Suprapubic skin (tissue), 4 donors: Measurements from ENCODE around the gene ENTREP3.

Source experiments
- POLR2A ChIP-seq, 2 donors: fragments of 450-650 bp; IDR thresholded peaks; one replicate each; pipeline ENCODE4 v1.6.1; 2017; ENCODE audit warnings: antibody characterized with exemption in 2 of 2, mild to moderate bottlenecking in 2 of 2, moderate library complexity in 2 of 2
- POLR2AphosphoS5 ChIP-seq, 3 donors: sonication (generic); formaldehyde crosslinking; IDR thresholded peaks; one replicate each; pipeline ENCODE4 v1.6.1; 2017; ENCODE audit warnings: antibody characterized with exemption in 3 of 3
- TF ChIP-seq, protein P1 (sequence below), 2 donors: fragments of 200-600 bp in 1 of 2; fragments of 450-650 bp in 1 of 2; sonication (generic) in 1 of 2; IDR thresholded peaks; one replicate each; pipeline ENCODE4 v1.5.1; 2016 to 2019; ENCODE audit warnings: antibody characterized with exemption in 2 of 2, mild to moderate bottlenecking in 1 of 2, moderate library complexity in 1 of 2

DNA sequence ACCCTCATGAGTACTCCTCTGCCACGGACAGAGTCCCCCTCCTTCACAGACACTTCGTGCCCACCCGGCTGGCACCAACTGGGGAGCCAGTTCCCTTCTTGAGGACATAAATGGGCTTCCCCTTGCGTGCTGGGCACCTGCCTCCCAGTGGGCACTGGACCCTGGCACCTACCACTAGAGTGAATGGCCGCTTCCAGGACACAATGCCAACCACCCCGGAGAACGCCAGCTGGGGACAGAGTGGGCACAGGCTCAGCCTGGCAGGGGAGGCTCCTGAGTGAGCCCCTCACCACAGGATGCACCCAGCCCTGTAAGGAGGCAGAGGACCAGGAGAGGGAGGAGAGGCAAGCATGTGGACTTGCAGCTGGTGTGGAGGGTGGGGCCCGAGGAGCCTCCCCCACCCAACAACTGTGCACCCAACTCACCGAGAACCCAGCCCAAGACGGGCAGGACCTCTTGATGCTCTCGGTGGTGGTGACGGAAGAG lies 1.0 kb downstream of the ENTREP3 start:
- TF ChIP-seq, protein P1, sequence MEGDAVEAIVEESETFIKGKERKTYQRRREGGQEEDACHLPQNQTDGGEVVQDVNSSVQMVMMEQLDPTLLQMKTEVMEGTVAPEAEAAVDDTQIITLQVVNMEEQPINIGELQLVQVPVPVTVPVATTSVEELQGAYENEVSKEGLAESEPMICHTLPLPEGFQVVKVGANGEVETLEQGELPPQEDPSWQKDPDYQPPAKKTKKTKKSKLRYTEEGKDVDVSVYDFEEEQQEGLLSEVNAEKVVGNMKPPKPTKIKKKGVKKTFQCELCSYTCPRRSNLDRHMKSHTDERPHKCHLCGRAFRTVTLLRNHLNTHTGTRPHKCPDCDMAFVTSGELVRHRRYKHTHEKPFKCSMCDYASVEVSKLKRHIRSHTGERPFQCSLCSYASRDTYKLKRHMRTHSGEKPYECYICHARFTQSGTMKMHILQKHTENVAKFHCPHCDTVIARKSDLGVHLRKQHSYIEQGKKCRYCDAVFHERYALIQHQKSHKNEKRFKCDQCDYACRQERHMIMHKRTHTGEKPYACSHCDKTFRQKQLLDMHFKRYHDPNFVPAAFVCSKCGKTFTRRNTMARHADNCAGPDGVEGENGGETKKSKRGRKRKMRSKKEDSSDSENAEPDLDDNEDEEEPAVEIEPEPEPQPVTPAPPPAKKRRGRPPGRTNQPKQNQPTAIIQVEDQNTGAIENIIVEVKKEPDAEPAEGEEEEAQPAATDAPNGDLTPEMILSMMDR (IDR thresholded peaks at IDR 0.05): no peak
- TF ChIP-seq POLR2AphosphoS5 (IDR thresholded peaks at IDR 0.05) (no peak), POLR2A (IDR thresholded peaks at IDR 0.05) (no peak)
